BE2C (cell line): ENCODE data around the gene TBXAS1.

Experiments
- DNase-seq: peaks from one replicate; pipeline ENCODE4 v3.0.0-alpha.2; 2020
- H3K27me3 ChIP-seq: fragments of 250-450 bp; sonication (Bioruptor Pico); 2 replicates; pipeline ENCODE4 v1.5.1; 2020; ENCODE audit warnings: mild to moderate bottlenecking
- H3K36me3 ChIP-seq: fragments of 250-450 bp; sonication (Bioruptor Pico); 2 replicates; pipeline ENCODE4 v1.5.1; 2020; ENCODE audit warnings: mild to moderate bottlenecking
- H3K4me1 ChIP-seq: fragments of 250-450 bp; sonication (Bioruptor Pico); 2 replicates; pipeline ENCODE4 v1.5.1; 2020
- H3K4me3 ChIP-seq: 2 replicates; pipeline ENCODE4 v1.5.1; 2011; ENCODE audit warnings: low read depth, low read length
- H3K9me3 ChIP-seq: fragments of 250-450 bp; sonication (Bioruptor Pico); 2 replicates; pipeline ENCODE4 v1.5.1; 2020
- CTCF ChIP-seq: IDR thresholded peaks from 2 replicates; pipeline ENCODE4 v1.5.1; 2012; ENCODE audit warnings: mild to moderate bottlenecking, low read depth, low read length

Gene TBXAS1

GRCh38 chr7:139798221-139798620 is 30.8 kb upstream of the TBXAS1 start:
- H3K27me3 ChIP-seq: no peaks in the 10 kb centered on the region
- TF ChIP-seq CTCF: no peak
- no peaks in the 10 kb centered on the region for H3K9me3 ChIP-seq
- H3K4me3 ChIP-seq: no peak overlapping the region
- no peaks in the 10 kb centered on the region for H3K4me1 ChIP-seq
- H3K36me3 ChIP-seq: no peaks in the 10 kb centered on the region
- DNase-seq: no peak

DNA sequence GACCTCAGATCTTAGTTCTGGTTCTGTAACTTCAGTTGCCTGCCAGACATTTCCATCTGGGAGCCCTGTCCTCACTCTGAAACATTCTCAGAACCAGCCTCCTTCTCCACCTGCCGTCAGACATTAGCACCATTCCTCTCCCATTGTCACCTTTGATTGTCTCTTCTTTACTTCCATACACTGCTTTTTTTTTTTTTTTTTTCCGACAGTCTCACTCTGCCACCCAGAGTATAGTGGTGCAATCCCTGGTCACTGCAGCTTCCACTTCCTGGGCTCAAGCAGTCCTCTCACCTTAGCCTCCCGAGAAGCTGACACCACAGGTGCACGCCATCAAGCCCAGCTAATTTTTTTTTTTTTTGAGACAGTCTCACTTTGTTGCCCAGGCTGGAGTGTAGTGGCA is 30.2 kb upstream of the TBXAS1 start:
- no peaks in the 10 kb centered on the region for H3K4me1 ChIP-seq
- no peak for TF ChIP-seq CTCF
- no peak for DNase-seq
- no peaks in the 10 kb centered on the region for H3K36me3 ChIP-seq
- H3K27me3 ChIP-seq: no peaks in the 10 kb centered on the region
- H3K4me3 ChIP-seq: no peak overlapping the region
- no peaks in the 10 kb centered on the region for H3K9me3 ChIP-seq

GRCh38 chr7:139799586-139799985 is 29.5 kb upstream of the TBXAS1 start:
- no peaks in the 10 kb centered on the region for H3K4me1 ChIP-seq
- no peaks in the 10 kb centered on the region for H3K36me3 ChIP-seq
- no peak for DNase-seq
- H3K9me3 ChIP-seq: no peaks in the 10 kb centered on the region
- no peaks in the 10 kb centered on the region for H3K27me3 ChIP-seq
- no peak overlapping the region for H3K4me3 ChIP-seq
- TF ChIP-seq CTCF: no peak

- no peaks in the 10 kb centered on the region for H3K27me3 ChIP-seq
- TF ChIP-seq CTCF: no peak
- no peak overlapping the region for H3K4me3 ChIP-seq
- H3K36me3 ChIP-seq: no peaks in the 10 kb centered on the region
- DNase-seq: no peak
- no peaks in the 10 kb centered on the region for H3K9me3 ChIP-seq
- no peaks in the 10 kb centered on the region for H3K4me1 ChIP-seq
Measured at GRCh38 chr7:139804571-139804970, 24.5 kb upstream of the TBXAS1 start.

DNA sequence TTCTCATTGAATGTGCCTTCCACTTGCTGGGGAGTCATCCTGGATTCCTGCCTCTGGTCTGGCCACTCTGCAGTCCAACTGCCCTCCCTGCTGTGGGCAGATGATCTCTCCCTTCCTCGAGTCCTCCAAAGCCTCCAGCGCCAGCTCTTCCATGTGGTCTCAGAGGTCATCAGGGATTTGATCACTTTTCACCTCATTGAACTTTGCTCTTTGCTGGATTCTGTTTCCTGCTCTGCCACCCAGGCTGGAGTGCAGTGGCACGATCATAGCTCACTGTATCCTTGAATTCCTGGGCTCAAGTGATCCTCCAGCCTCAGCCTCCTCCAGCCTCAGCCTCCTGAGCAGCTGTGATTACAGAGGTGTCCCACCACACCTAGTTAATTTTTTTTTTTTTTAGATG is 22.1 kb upstream of the TBXAS1 start:
- Histone ChIP-seq H3K36me3 (no peaks in the 10 kb centered on the region), H3K9me3 (no peaks in the 10 kb centered on the region), H3K27me3 (no peaks in the 10 kb centered on the region), H3K4me1 (no peaks in the 10 kb centered on the region), H3K4me3 (no peak overlapping the region)
- no peak for TF ChIP-seq CTCF
- no peak for DNase-seq

DNA sequence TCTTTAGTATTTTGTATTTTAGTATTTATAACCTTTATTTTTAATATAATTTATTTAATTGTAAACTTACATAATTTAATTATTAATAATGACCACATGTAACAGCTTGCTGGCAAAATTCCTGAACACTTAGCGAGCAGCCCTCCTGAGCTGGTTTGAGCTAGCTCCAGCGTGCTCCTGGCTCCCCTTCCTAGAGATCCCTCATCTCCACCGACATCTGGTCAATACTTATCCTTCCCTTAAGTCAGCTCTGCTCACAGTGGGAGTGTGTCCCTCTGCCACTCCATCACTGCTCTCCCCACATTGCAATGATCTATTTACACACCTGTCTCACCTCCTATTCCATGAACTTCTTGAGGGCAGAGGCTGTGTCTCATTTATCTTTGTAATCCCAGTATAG is 20.6 kb upstream of the TBXAS1 start:
- no peaks in the 10 kb centered on the region for H3K36me3 ChIP-seq
- no peak for TF ChIP-seq CTCF
- H3K9me3 ChIP-seq: no peaks in the 10 kb centered on the region
- no peak overlapping the region for H3K4me3 ChIP-seq
- no peak for DNase-seq
- H3K4me1 ChIP-seq: no peaks in the 10 kb centered on the region
- no peaks in the 10 kb centered on the region for H3K27me3 ChIP-seq
